RWPE2 (cell line): ENCODE results near the gene MED13.
"Not testable (repeated sequence)": the region's sequence is repeated elsewhere in the genome, so short reads cannot be mapped to it uniquely, and the experiment has no call there.

Experiments
- ATAC-seq: fragments of 200-7000 bp; cut with Tn5 transposase; 3 replicates; pipeline ENCODE4 v1.9.1; 2021; ENCODE audit warnings: low read depth
- DNase-seq: peaks from one replicate; pipeline ENCODE4 v3.0.0-alpha.2; 2020; ENCODE audit warnings: low spot score
- H3K27ac ChIP-seq: fragments of 450-650 bp; 2 replicates; pipeline ENCODE4 v1.5.1; 2017; ENCODE audit warnings: mild to moderate bottlenecking; ENCODE audit not compliant: poor library complexity, severe bottlenecking
- H3K27me3 ChIP-seq: fragments of 250-450 bp; sonication (Bioruptor Pico); 2 replicates; pipeline ENCODE4 v1.5.1; 2021; ENCODE audit warnings: mild to moderate bottlenecking, moderate library complexity; ENCODE audit not compliant: insufficient read depth, poor library complexity, severe bottlenecking
- H3K36me3 ChIP-seq: fragments of 250-450 bp; sonication (Bioruptor Pico); 2 replicates; pipeline ENCODE4 v1.5.1; 2020; ENCODE audit warnings: low read depth, mild to moderate bottlenecking, moderate library complexity
- H3K4me1 ChIP-seq: fragments of 250-450 bp; sonication (Bioruptor Pico); 2 replicates; pipeline ENCODE4 v1.5.1; 2021; ENCODE audit warnings: mild to moderate bottlenecking, moderate library complexity; ENCODE audit not compliant: insufficient read depth, poor library complexity, severe bottlenecking
- H3K4me3 ChIP-seq: fragments of 250-450 bp; sonication (Bioruptor Pico); 2 replicates; pipeline ENCODE4 v1.5.1; 2021; ENCODE audit warnings: mild to moderate bottlenecking, moderate library complexity; ENCODE audit not compliant: severe bottlenecking
- H3K9me3 ChIP-seq: fragments of 250-450 bp; sonication (Bioruptor Pico); 2 replicates; pipeline ENCODE4 v1.5.1; 2021; ENCODE audit warnings: mild to moderate bottlenecking, moderate library complexity; ENCODE audit not compliant: severe bottlenecking
- CTCF ChIP-seq: fragments of 450-650 bp; IDR thresholded peaks from one replicate; pipeline ENCODE4 v1.5.1; 2017; ENCODE audit warnings: mild to moderate bottlenecking, moderate library complexity; ENCODE audit not compliant: poor library complexity, severe bottlenecking

Gene MED13

GRCh38 chr17:62075308-62075815 is 10.3 kb upstream of the MED13 start:
- ATAC-seq (peak; percentile 42; the same call in 2 of the 3 replicates), DNase-seq (no peak)
- no peaks in the 10 kb centered on the region for H3K4me1 ChIP-seq
- H3K4me3 ChIP-seq = no peak overlapping the region
- TF ChIP-seq CTCF = no peak
- no peak overlapping the region for H3K27ac ChIP-seq
- H3K9me3 ChIP-seq = no peaks in the 10 kb centered on the region
- H3K36me3 ChIP-seq = no peaks in the 10 kb centered on the region
- no peaks in the 10 kb centered on the region for H3K27me3 ChIP-seq

GRCh38 chr17:62073993-62074392 is 8.9 kb upstream of the MED13 start:
- Histone ChIP-seq H3K4me1 (no peaks in the 10 kb centered on the region), H3K4me3 (no peak overlapping the region), H3K27ac (no peak overlapping the region), H3K36me3 (no peaks in the 10 kb centered on the region), H3K9me3 (no peaks in the 10 kb centered on the region), H3K27me3 (no peaks in the 10 kb centered on the region)
- DNase-seq = no peak
- TF ChIP-seq CTCF = no peak
- no peak for ATAC-seq

- not testable (repeated sequence) for H3K9me3 ChIP-seq, ATAC-seq, DNase-seq
These were observed 7.8 kb upstream of the MED13 start for GRCh38 chr17:62072855-62073254.

GRCh38 chr17:62070900-62071299 is 5.8 kb upstream of the MED13 start:
- H3K9me3 ChIP-seq = no peaks in the 10 kb centered on the region
- H3K4me1 ChIP-seq = no peaks in the 10 kb centered on the region
- DNase-seq (no peak), ATAC-seq (no peak)
- no peak overlapping the region for H3K27ac ChIP-seq
- no peak for TF ChIP-seq CTCF
- no peaks in the 10 kb centered on the region for H3K27me3 ChIP-seq
- no peaks in the 10 kb centered on the region for H3K36me3 ChIP-seq
- H3K4me3 ChIP-seq = no peak overlapping the region

More at GRCh38 chr17:62072855-62073254, 7.8 kb upstream of the MED13 start:
- H3K27me3 ChIP-seq, H3K4me3 ChIP-seq, H3K4me1 ChIP-seq, H3K36me3 ChIP-seq, H3K27ac ChIP-seq: not testable (repeated sequence)

GRCh38 chr17:62067165-62068145 is 2.4 kb upstream of the MED13 start:
- Histone ChIP-seq H3K9me3 (no peaks in the 10 kb centered on the region), H3K27me3 (no peaks in the 10 kb centered on the region), H3K4me3 (no peak overlapping the region), H3K36me3 (peaks cover 14% of the 10 kb centered on the region), H3K27ac (no peak overlapping the region), H3K4me1 (peaks cover 12% of the 10 kb centered on the region)
- ATAC-seq = no peak
- TF ChIP-seq CTCF = no peak
- no peak for DNase-seq
